ENCODE data around the gene MEGF11.
A peak's percentile ranks its signal among the peaks of the same experiment; 100 is the strongest.

Gene MEGF11

DNA sequence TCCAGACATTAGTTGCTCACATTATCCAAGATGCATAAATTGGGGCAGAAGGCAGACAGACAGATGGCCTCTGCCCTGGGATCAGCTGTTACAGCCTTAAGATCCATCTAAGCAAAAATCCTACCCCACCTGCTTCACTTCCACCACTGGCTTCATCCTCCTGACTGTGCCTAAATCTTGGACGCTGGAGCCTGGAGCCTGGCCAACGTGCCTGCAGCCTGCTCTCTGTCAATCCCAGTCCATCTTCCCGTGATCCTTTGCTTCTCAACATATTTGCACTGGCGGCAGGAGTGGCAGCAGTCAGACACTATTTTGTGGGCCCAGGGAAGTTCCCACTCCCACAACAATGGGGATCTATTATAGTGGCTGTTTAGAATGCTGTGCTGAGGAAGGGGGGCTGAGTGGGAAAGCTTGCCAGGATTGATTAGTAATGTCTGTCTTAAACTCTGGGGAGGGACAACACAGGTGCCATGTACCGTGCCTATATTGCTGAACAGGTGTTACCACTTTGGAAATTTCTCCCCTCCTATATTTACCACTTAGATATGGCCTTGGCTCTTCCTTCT is 121.2 kb downstream of the MEGF11 start:
- Histone ChIP-seq H3K36me3 (no peaks in the 10 kb centered on the region), H3K27me3 (peaks cover 0 to 8% (median 0%) of the 10 kb centered on the region in 11 experiments; a peak in 1 of 22 replicates), H3K4me3 (no peak overlapping the region), H3K9me3 (replicated peaks in 1 of 11) (no peaks in the 10 kb centered on the region), H3K4me1 (peaks cover 0 to 50% (median 34%) of the 10 kb centered on the region in 10 experiments; a peak in 16 of 20 replicates), H3K4me2 (peak overlapping the region in 6 of 11 experiments; percentile 26 to 66 (median 40); a peak in 7 of 22 replicates), H3K27ac (no peak overlapping the region), H4K20me1 (peaks cover 0 to 4% (median 0%) of the 10 kb centered on the region in 11 experiments; a peak in 1 of 22 replicates), H3K9ac (no peak overlapping the region)
- no peak for TF ChIP-seq Cebpa-rat (IDR thresholded peaks at IDR 0.05)

DNA sequence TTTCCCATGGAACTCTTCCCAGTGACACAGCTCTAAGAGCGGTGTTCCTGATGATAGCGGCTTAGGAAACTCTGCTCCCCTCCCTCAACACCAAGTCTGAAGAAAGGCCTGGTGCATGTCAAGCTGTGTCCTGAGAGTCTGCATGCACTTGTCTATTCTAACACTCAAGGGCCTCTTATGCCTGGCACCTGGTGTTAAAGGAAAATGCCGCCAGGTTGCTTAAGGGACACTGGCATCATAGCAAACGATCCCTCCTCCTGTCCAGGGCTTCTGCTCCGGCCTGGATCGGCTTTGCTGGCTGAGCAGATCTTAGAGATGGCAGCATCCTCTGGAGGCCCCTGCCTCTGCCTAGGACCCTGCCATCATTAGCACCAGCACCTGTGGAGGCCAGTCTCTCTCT is 121.7 kb downstream of the MEGF11 start:
- Histone ChIP-seq H3K4me2 (peak overlapping the region in 8 of 11 experiments; percentile 26 to 66 (median 45); a peak in 12 of 22 replicates), H3K4me1 (peaks cover 0 to 55% (median 39%) of the 10 kb centered on the region in 10 experiments; a peak in 16 of 20 replicates), H3K36me3 (no peaks in the 10 kb centered on the region), H3K27ac (no peak overlapping the region), H3K4me3 (no peak overlapping the region), H4K20me1 (peaks cover 0 to 4% (median 0%) of the 10 kb centered on the region in 11 experiments; a peak in 1 of 22 replicates), H3K9ac (no peak overlapping the region), H3K27me3 (peaks cover 0 to 9% (median 0%) of the 10 kb centered on the region in 11 experiments; a peak in 1 of 22 replicates), H3K9me3 (replicated peaks in 1 of 11) (no peaks in the 10 kb centered on the region)
- no peak for TF ChIP-seq Cebpa-rat (IDR thresholded peaks at IDR 0.05)

DNA sequence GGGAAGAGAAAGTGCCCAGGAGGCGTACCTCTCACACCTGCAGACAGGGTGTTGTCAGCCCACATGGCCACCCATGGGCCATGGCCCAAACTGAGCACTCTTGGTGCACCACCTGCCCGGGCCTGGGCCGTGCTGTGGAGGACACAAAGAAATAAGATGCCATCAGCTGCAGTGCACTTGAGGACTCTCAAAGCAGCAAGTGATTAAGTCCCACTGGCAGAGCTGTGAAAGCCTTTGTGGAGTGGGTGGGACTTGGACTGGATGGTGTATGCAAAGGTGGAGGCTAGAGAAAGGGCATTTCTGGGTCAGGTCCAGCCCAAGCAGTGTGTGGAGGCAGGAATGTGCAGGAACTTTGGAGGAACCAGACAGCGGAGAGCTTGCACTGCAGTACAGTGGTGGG is 122.3 kb downstream of the MEGF11 start:
- Histone ChIP-seq H3K4me1 (peaks cover 0 to 61% (median 45%) of the 10 kb centered on the region in 10 experiments; a peak in 17 of 20 replicates), H3K27ac (no peak overlapping the region), H3K36me3 (no peaks in the 10 kb centered on the region), H4K20me1 (peaks cover 0 to 4% (median 0%) of the 10 kb centered on the region in 11 experiments; a peak in 1 of 22 replicates), H3K9me3 (replicated peaks in 1 of 11) (no peaks in the 10 kb centered on the region), H3K4me2 (peak overlapping the region in 8 of 11 experiments; percentile 26 to 66 (median 45); a peak in 16 of 22 replicates), H3K9ac (no peak overlapping the region), H3K27me3 (peaks cover 0 to 9% (median 0%) of the 10 kb centered on the region in 11 experiments; a peak in 1 of 22 replicates), H3K4me3 (no peak overlapping the region)
- no peak for TF ChIP-seq Cebpa-rat (IDR thresholded peaks at IDR 0.05)

DNA sequence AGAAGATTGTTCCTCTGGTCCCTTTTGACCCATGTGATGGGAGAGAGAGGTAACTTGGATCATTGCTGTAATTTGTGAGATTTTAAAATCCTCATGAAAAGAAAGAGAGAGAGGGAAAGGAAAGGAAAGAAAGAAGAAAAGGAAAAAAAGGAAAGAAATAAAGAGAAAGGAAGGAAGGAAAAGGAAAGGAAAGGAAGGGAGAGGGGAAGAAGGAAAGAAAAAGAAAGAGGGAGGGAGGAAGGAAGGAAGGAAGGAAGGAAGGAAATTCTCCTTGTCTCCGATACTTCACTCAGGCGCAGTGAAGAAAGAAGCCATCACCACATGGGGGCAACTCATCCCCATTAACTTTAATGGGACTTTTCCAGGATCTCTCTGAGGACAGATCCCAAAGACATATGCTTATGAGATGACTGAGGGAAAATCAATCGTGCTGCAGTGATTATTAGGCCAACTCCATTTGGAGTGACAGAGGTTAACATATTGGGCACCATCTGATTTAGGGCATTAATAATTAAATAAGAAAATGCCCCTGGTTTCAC is 123.0 kb downstream of the MEGF11 start:
- no peak overlapping the region for H3K27ac ChIP-seq
- H3K27me3 ChIP-seq = peaks cover 0 to 9% (median 0%) of the 10 kb centered on the region in 11 experiments; a peak in 1 of 22 replicates
- H3K9me3 ChIP-seq (replicated peaks in 1 of 11) = no peaks in the 10 kb centered on the region
- H3K36me3 ChIP-seq = no peaks in the 10 kb centered on the region
- no peak overlapping the region for H3K4me3 ChIP-seq
- TF ChIP-seq Cebpa-rat (IDR thresholded peaks at IDR 0.05) = no peak
- H3K4me1 ChIP-seq = peaks cover 0 to 66% (median 50%) of the 10 kb centered on the region in 10 experiments; a peak in 17 of 20 replicates
- H4K20me1 ChIP-seq = peaks cover 0 to 4% (median 0%) of the 10 kb centered on the region in 11 experiments; a peak in 1 of 22 replicates
- peak overlapping the region in 8 of 11 experiments; percentile 26 to 66 (median 45); a peak in 15 of 22 replicates for H3K4me2 ChIP-seq
- H3K9ac ChIP-seq = no peak overlapping the region

DNA sequence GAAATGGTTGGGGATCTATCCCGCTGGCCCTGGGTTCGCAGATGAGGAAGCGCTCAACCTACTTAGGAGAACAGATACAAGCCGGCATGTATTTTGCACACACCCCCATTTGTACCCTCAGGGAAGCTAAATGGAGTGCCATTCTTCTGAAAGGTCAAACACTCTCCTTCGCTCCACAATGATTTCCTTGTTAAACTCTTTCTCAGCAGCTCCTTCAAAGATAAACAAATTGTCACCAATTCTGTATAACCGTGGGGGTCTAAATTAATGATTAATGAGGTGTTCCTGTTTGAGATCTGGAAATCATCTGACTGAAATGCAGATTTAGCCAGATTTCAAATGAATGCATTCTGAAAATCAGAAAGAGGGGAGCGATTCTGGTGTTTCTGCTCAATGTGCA is 124.0 kb downstream of the MEGF11 start:
- H3K36me3 ChIP-seq = no peaks in the 10 kb centered on the region
- no peaks in the 10 kb centered on the region for H3K9me3 ChIP-seq (replicated peaks in 1 of 11)
- TF ChIP-seq Cebpa-rat (IDR thresholded peaks at IDR 0.05) = no peak
- H3K4me3 ChIP-seq = no peak overlapping the region
- no peak overlapping the region for H3K9ac ChIP-seq
- H3K27ac ChIP-seq = no peak overlapping the region
- H4K20me1 ChIP-seq = peaks cover 0 to 4% (median 0%) of the 10 kb centered on the region in 11 experiments; a peak in 1 of 22 replicates
- H3K27me3 ChIP-seq = peaks cover 0 to 9% (median 0%) of the 10 kb centered on the region in 11 experiments; a peak in 1 of 22 replicates
- H3K4me1 ChIP-seq = peaks cover 0 to 70% (median 55%) of the 10 kb centered on the region in 10 experiments; a peak in 17 of 20 replicates
- peak overlapping the region in 2 of 11 experiments; percentile 26 to 66; a peak in 2 of 22 replicates for H3K4me2 ChIP-seq

DNA sequence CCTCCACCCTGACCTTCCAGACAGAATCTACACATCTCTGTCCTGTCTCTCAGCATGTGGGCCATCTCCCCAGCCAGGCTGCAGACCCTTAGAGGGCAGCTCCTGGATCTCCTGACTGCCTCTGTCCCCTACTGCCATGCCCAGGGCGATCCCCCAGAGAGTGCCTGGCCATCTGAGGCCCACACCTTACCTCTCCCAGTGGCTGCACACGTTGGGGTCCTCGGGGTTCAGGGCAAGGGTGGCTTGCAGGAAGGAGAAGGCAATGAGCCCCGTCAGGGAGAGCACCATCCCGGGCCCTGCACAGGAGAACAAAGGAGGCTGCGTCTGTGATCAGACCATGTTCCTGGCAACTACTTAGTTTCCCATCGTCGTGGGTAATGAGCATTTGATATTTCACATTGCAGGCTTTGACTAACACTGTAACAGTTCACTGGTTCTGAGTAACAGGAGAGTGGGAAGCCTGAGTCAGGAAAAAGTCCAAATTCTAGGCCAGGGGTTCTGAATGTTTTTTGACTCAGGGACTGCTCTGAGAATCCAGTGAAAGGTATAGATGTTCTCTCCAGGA is 125.4 kb downstream of the MEGF11 start:
- Histone ChIP-seq H3K9ac (no peak overlapping the region), H3K4me3 (no peak overlapping the region), H3K36me3 (no peaks in the 10 kb centered on the region), H3K4me1 (peaks cover 0 to 73% (median 55%) of the 10 kb centered on the region in 10 experiments; a peak in 17 of 20 replicates), H3K27me3 (peaks cover 0 to 9% (median 0%) of the 10 kb centered on the region in 11 experiments; a peak in 1 of 22 replicates), H4K20me1 (peaks cover 0 to 4% (median 0%) of the 10 kb centered on the region in 11 experiments; a peak in 1 of 22 replicates), H3K27ac (no peak overlapping the region), H3K9me3 (replicated peaks in 1 of 11) (no peaks in the 10 kb centered on the region), H3K4me2 (peak overlapping the region in 8 of 11 experiments; percentile 63 to 91 (median 82); a peak in 15 of 22 replicates)
- TF ChIP-seq Cebpa-rat (IDR thresholded peaks at IDR 0.05) = no peak

DNA sequence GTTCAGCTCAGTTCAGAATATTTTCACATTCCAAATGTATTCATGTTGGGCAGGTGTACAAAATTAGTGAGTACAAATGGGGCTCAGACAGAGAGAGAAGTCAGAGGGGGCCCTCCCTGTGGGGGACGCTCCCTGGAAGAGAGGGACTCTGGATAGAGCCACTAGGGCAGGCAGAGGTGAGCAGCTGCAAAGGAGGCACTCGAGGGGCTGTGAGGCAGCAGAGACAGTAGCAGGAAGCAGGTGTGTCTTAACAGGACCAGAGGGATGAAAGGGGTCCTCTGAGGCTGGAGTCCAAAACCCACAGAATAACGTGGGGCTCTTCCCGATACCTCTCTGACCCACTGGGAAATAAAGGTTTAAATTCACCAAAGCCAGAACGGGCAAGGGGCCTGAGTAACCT is 127.1 kb downstream of the MEGF11 start:
- no peaks in the 10 kb centered on the region for H3K9me3 ChIP-seq (replicated peaks in 1 of 11)
- H3K36me3 ChIP-seq = no peaks in the 10 kb centered on the region
- peaks cover 0 to 9% (median 0%) of the 10 kb centered on the region in 11 experiments; a peak in 1 of 22 replicates for H3K27me3 ChIP-seq
- peak overlapping the region in 4 of 11 experiments; percentile 20 to 51 (median 40); a peak in 6 of 22 replicates for H3K27ac ChIP-seq
- peaks cover 0 to 63% (median 49%) of the 10 kb centered on the region in 10 experiments; a peak in 17 of 20 replicates for H3K4me1 ChIP-seq
- H3K4me2 ChIP-seq = peak overlapping the region in 9 of 11 experiments; percentile 52 to 91 (median 81); a peak in 18 of 22 replicates
- H4K20me1 ChIP-seq = peaks cover 0 to 4% (median 0%) of the 10 kb centered on the region in 11 experiments; a peak in 1 of 22 replicates
- peak overlapping the region in 5 of 11 experiments; percentile 4 to 49 (median 29); a peak in 7 of 22 replicates for H3K9ac ChIP-seq
- H3K4me3 ChIP-seq = no peak overlapping the region
- no peak for TF ChIP-seq Cebpa-rat (IDR thresholded peaks at IDR 0.05)

DNA sequence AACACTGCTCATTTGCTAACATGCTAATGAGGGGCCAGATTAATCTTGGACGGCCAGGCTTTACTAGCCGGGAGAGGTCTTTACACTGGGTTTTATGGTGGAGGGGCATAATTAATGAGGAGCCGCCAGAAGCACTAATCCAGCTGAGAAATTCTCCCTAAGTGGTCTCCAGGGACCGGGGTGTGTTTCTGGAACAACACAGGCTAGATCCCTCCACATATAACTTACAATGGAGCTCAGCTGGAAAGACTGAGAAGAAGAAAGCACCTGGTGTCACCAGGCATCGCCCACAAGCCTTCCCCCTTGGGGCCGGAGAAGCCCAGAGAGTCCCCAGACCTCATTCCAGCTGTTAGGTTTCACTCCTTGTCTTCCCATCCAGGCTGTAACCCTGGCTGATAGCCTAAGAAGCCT is 127.5 kb downstream of the MEGF11 start:
- H3K9ac ChIP-seq = peak overlapping the region in 5 of 11 experiments; percentile 4 to 49 (median 29); a peak in 7 of 22 replicates
- H3K27me3 ChIP-seq = peaks cover 0 to 9% (median 0%) of the 10 kb centered on the region in 11 experiments; a peak in 1 of 22 replicates
- H3K4me3 ChIP-seq = no peak overlapping the region
- peak overlapping the region in 9 of 11 experiments; percentile 52 to 91 (median 81); a peak in 18 of 22 replicates for H3K4me2 ChIP-seq
- TF ChIP-seq Cebpa-rat (IDR thresholded peaks at IDR 0.05) = no peak
- peak overlapping the region in 4 of 11 experiments; percentile 20 to 51 (median 40); a peak in 6 of 22 replicates for H3K27ac ChIP-seq
- peaks cover 0 to 59% (median 45%) of the 10 kb centered on the region in 10 experiments; a peak in 17 of 20 replicates for H3K4me1 ChIP-seq
- no peaks in the 10 kb centered on the region for H3K9me3 ChIP-seq (replicated peaks in 1 of 11)
- peaks cover 0 to 4% (median 0%) of the 10 kb centered on the region in 11 experiments; a peak in 1 of 22 replicates for H4K20me1 ChIP-seq
- H3K36me3 ChIP-seq = no peaks in the 10 kb centered on the region

Measured in BLaER1 treated with 17β-estradiol and CSF1 and Interleukin-3, amounts not matched to agents 10 nM and 100 nM (cell line).